GM12878 (cell line): ENCODE measurements around the gene PLD5. TPM values are rescaled to one million over a fixed set of nuclear protein-coding genes. Genes with fewer than 3 reads are reported as not detected.

Source experiments
- ATAC-seq: fragments of 200-7000 bp; cut with Tn5 transposase; 3 replicates; pipeline ENCODE4 v1.9.1; 2020; ENCODE audit warnings: mild to moderate bottlenecking, moderate library complexity
- BruUV-seq: library from RNA; stranded (reverse); fragments of 400-500 nt; replicated peaks from 2 replicates; lab custom pipeline; 2021; lab: Mats Ljungman, UMichigan
- CTCF ChIA-PET: fragments of 300-600 bp; sonication (Branson Sonifier 250); formaldehyde crosslinking; extraction: SDS; loops from one replicate; lab custom pipeline; 2021; ENCODE audit warnings: inconsistent platforms; lab: Yijun Ruan, JAX
- POLR2A ChIA-PET: fragments of 350-600 bp; formaldehyde crosslinking; extraction: SDS; loops from one replicate; lab custom pipeline; 2021; ENCODE audit warnings: inconsistent platforms; lab: Charles Lee
- RAD21 ChIA-PET: fragments of 300-600 bp; sonication (Branson Sonifier 250); formaldehyde crosslinking; loops from one replicate; lab custom pipeline; 2023; ENCODE audit warnings: antibody characterized with exemption; ENCODE audit not compliant: unreplicated experiment; lab: Charles Lee
- SMC1A ChIA-PET: fragments of 300-600 bp; sonication (Branson Sonifier 250); formaldehyde crosslinking; loops from one replicate; lab custom pipeline; 2023; ENCODE audit not compliant: unreplicated experiment, uncharacterized antibody; lab: Charles Lee
- DNase-seq: peaks from one replicate; pipeline ENCODE4 v3.0.0-alpha.2; 2011; ENCODE audit warnings: low read depth, low spot score
- FAIRE-seq: peaks from 3 replicates; lab custom pipeline; 2011; peaks lifted over from hg19 to GRCh38; lab: Jason Lieb, UNC
- H2AFZ ChIP-seq: 2 replicates; pipeline ENCODE4 v1.6.0; 2011; ENCODE audit warnings: low read depth, low read length, control low read depth; ENCODE audit not compliant: control insufficient read depth
- H3K27ac ChIP-seq: 2 replicates; pipeline ENCODE4 v1.5.1; 2011; ENCODE audit warnings: control low read depth; ENCODE audit not compliant: control insufficient read depth, insufficient read depth
- H3K27me3 ChIP-seq, 2 experiments: replicated peaks in 1 of 2; 2 replicates each; pipeline versions ENCODE4 v1.6.0 to v1.6.1; 2011; ENCODE audit warnings: low read length in 1 of 2; ENCODE audit not compliant: control insufficient read depth in 2 of 2, insufficient read depth in 2 of 2
- H3K36me3 ChIP-seq, 2 experiments: 2 replicates each; pipeline ENCODE4 v1.5.1; 2011; ENCODE audit warnings: low read length in 1 of 2; ENCODE audit not compliant: control insufficient read depth in 2 of 2, insufficient read depth in 2 of 2
- H3K4me1 ChIP-seq: 2 replicates; pipeline ENCODE4 v1.6.1; 2011; ENCODE audit warnings: mild to moderate bottlenecking, low read length, moderate library complexity, mixed read lengths; ENCODE audit not compliant: control insufficient read depth, insufficient read depth
- H3K4me2 ChIP-seq: 2 replicates; pipeline ENCODE4 v1.6.0; 2011; ENCODE audit warnings: control low read depth; ENCODE audit not compliant: control insufficient read depth, insufficient read depth
- H3K4me3 ChIP-seq: fragments of 200-600 bp; sonication (generic); 2 replicates; pipeline ENCODE4 v1.5.1; 2016
- H3K79me2 ChIP-seq: 2 replicates; pipeline ENCODE4 v1.6.0; 2011; ENCODE audit warnings: low read length; ENCODE audit not compliant: control insufficient read depth, insufficient read depth
- H3K9ac ChIP-seq: 2 replicates; pipeline ENCODE4 v1.8.0; 2011; ENCODE audit warnings: low read length, control low read depth, mixed read lengths; ENCODE audit not compliant: control insufficient read depth, insufficient read depth
- H3K9me3 ChIP-seq: replicated peaks from 3 replicates; pipeline ENCODE4 v1.5.1; 2011; ENCODE audit warnings: mild to moderate bottlenecking, low read length; ENCODE audit not compliant: control insufficient read depth, insufficient read depth
- H4K20me1 ChIP-seq: 2 replicates; pipeline ENCODE4 v1.6.0; 2011; ENCODE audit not compliant: control insufficient read depth, insufficient read depth
- CHD4 ChIP-seq: fragments of 200-600 bp; sonication (generic); IDR thresholded peaks from 2 replicates; pipeline ENCODE4 v1.6.1; 2016; ENCODE audit warnings: mild to moderate bottlenecking
- MEF2B ChIP-seq: fragments of 450-650 bp; IDR thresholded peaks from 2 replicates; pipeline ENCODE4 v1.6.1; 2018; ENCODE audit warnings: mild to moderate bottlenecking, moderate library complexity; ENCODE audit not compliant: partially characterized antibody, poor library complexity, severe bottlenecking
- MTA2 ChIP-seq: fragments of 450-650 bp; IDR thresholded peaks from 2 replicates; pipeline ENCODE4 v1.6.1; 2016; ENCODE audit warnings: low read depth, mild to moderate bottlenecking, moderate library complexity
- SMAD1 ChIP-seq: fragments of 450-650 bp; IDR thresholded peaks from 2 replicates; pipeline ENCODE4 v1.6.1; 2018; ENCODE audit warnings: mild to moderate bottlenecking, low read depth; ENCODE audit not compliant: partially characterized antibody
- STAT1 ChIP-seq: fragments of 450-650 bp; conservative IDR thresholded peaks from 2 replicates; pipeline ENCODE4 v1.6.1; 2014; ENCODE audit warnings: antibody characterized with exemption, mild to moderate bottlenecking
- WGBS: methylation state at CpG from one replicate; pipeline ENCODE4 v1.1.6; 2016; ENCODE audit warnings: low lambda C conversion rate; ENCODE audit not compliant: insufficient replicate concordance, insufficient coverage; ENCODE audit errors: missing lambda C conversion rate; 5-methylcytosine and 5-hydroxymethylcytosine counted together
- in situ Hi-C: fragments of 300-500 bp; cut with MboI; formaldehyde crosslinking; loops from 9 replicates; pipeline ENCODE4 v1.14.3; 2018; ENCODE audit warnings: mixed read lengths
- intact Hi-C: fragments of 100-400 bp; cut with micrococcal nuclease; formaldehyde crosslinking; loops from one replicate; pipeline ENCODE4 v1.14.2; 2022; ENCODE audit not compliant: unreplicated experiment
- polyA plus RNA-seq, 11 experiments: library from polyadenylated mRNA; depleted of rRNA in 4 of 11; unstranded in 6 of 11; stranded (reverse) in 5 of 11; fragments of >200 nt; fragmentation: Nextera tagmentation in 4 of 11; fragmentation: Illumina TruSeq in 1 of 11; extraction: Ambion mirVana in 4 of 11; extraction: Trizol in 1 of 11; gene quantifications; 1 replicate in 1 of 11; 2 replicates in 10 of 11; pipeline versions ENCODE4 v1.2.1 to v1.2.3, GENCODE V29; 2011 to 2016; ENCODE audit warnings: inconsistent platforms in 2 of 11, missing spikeins in 2 of 11, low read depth in 1 of 11
- total RNA-seq, 4 experiments: library from RNA; depleted of rRNA in 3 of 4; stranded (reverse); fragments of >200 nt in 3 of 4; fragmentation: Illumina TruSeq in 1 of 4; extraction: Trizol in 1 of 4; gene quantifications; 2 replicates each; pipeline versions ENCODE4 v1.2.1 to v1.2.3, GENCODE V29; 2013 to 2021
- TF ChIP-seq, protein P1 (sequence below): fragments of 450-650 bp; IDR thresholded peaks from 2 replicates; pipeline ENCODE4 v1.6.1; 2017; ENCODE audit warnings: borderline replicate concordance
- TF ChIP-seq, protein P2 (sequence below): fragments of 450-650 bp; IDR thresholded peaks from 2 replicates; pipeline ENCODE4 v1.6.1; 2016; ENCODE audit warnings: mild to moderate bottlenecking
- TF ChIP-seq, protein P3 (sequence below): fragments of 450-650 bp; IDR thresholded peaks from 2 replicates; pipeline ENCODE4 v1.6.1; 2016; ENCODE audit warnings: mild to moderate bottlenecking, moderate library complexity, borderline replicate concordance
- TF ChIP-seq, protein P4 (sequence below): IDR thresholded peaks from 2 replicates; pipeline ENCODE4 v1.6.1; 2011; ENCODE audit warnings: low read depth, mild to moderate bottlenecking, low read length, moderate library complexity, borderline replicate concordance; ENCODE audit errors: extremely low read depth

Gene PLD5
- total and polyA plus RNA-seq, 10 of the 15 experiments (the other 5 are each of a cell fraction or from before 2014, with no cell fraction given) = not detected

DNA sequence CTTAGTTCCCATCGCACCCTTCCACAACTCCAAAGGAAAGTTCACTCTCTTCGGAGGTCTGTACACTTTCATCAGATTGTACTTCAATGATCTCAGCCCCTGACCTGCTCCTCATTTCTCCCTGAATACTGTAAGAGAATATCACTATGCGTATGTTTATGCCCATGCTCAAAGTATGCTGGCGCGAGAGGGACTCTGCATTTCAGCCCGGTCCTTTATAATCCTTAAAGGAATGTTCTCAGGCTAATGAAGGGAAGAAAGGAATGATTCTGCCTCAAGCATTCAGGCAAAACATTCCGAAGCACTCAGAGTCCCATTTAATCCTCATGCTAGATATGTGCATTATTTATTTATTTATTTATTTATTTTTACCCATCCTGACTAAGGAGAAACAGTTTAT, 76.8 kb downstream of the PLD5 start (continued):
- TF ChIP-seq, protein P1, sequence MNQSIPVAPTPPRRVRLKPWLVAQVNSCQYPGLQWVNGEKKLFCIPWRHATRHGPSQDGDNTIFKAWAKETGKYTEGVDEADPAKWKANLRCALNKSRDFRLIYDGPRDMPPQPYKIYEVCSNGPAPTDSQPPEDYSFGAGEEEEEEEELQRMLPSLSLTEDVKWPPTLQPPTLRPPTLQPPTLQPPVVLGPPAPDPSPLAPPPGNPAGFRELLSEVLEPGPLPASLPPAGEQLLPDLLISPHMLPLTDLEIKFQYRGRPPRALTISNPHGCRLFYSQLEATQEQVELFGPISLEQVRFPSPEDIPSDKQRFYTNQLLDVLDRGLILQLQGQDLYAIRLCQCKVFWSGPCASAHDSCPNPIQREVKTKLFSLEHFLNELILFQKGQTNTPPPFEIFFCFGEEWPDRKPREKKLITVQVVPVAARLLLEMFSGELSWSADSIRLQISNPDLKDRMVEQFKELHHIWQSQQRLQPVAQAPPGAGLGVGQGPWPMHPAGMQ = no peak
- no peak for TF ChIP-seq MEF2B

DNA sequence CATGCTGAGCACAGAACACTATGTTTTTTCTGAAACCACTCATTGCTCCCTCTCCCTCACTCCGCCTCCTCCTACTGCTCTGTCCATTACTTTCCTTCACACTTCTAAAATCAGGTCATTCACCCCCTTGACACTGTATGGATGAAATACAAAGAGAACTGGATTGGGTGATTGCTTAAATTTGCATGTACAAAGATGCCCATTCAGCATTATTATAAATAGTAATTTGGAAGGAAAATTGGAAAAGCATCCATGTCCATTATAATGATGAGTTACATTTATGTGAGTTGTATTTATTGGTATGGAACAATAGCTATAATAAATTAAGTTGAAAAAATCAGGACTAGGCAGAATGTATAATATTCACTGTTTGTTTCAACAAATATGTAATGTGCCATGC, 83.7 kb downstream of the PLD5 start:
- ChIA-PET POLR2A (no interaction called here), SMC1A (interaction anchor here (1.3 kb wide), 1 partner anchor 15 kb away, joined by 4 read pairs; no protein-coding TSS in a partner anchor), CTCF (no interaction called here), RAD21 (no interaction called here)
- no peak for ATAC-seq
- no TSS peak for BruUV-seq
- H3K36me3 ChIP-seq = no peaks in the 10 kb centered on the region
- DNase-seq = no peak
- H4K20me1 ChIP-seq = no peaks in the 10 kb centered on the region
- no peak overlapping the region for H2AFZ ChIP-seq
- H3K27me3 ChIP-seq = no peaks in the 10 kb centered on the region
- H3K9ac ChIP-seq = no peak overlapping the region
- 0% methylated on average over 1 of the region's 1 CpG for WGBS
- H3K4me1 ChIP-seq = no peaks in the 10 kb centered on the region
- H3K79me2 ChIP-seq = no peaks in the 10 kb centered on the region
- in situ Hi-C loops = no loop called here
- TF ChIP-seq CHD4 = no peak
- TF ChIP-seq SMAD1 = no peak
- TF ChIP-seq, protein P2, sequence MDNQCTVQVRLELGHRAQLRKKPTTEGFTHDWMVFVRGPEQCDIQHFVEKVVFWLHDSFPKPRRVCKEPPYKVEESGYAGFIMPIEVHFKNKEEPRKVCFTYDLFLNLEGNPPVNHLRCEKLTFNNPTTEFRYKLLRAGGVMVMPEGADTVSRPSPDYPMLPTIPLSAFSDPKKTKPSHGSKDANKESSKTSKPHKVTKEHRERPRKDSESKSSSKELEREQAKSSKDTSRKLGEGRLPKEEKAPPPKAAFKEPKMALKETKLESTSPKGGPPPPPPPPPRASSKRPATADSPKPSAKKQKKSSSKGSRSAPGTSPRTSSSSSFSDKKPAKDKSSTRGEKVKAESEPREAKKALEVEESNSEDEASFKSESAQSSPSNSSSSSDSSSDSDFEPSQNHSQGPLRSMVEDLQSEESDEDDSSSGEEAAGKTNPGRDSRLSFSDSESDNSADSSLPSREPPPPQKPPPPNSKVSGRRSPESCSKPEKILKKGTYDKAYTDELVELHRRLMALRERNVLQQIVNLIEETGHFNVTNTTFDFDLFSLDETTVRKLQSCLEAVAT = no peak
- no peak for TF ChIP-seq MTA2
- TF ChIP-seq STAT1 = no peak
- TF ChIP-seq, protein P3, sequence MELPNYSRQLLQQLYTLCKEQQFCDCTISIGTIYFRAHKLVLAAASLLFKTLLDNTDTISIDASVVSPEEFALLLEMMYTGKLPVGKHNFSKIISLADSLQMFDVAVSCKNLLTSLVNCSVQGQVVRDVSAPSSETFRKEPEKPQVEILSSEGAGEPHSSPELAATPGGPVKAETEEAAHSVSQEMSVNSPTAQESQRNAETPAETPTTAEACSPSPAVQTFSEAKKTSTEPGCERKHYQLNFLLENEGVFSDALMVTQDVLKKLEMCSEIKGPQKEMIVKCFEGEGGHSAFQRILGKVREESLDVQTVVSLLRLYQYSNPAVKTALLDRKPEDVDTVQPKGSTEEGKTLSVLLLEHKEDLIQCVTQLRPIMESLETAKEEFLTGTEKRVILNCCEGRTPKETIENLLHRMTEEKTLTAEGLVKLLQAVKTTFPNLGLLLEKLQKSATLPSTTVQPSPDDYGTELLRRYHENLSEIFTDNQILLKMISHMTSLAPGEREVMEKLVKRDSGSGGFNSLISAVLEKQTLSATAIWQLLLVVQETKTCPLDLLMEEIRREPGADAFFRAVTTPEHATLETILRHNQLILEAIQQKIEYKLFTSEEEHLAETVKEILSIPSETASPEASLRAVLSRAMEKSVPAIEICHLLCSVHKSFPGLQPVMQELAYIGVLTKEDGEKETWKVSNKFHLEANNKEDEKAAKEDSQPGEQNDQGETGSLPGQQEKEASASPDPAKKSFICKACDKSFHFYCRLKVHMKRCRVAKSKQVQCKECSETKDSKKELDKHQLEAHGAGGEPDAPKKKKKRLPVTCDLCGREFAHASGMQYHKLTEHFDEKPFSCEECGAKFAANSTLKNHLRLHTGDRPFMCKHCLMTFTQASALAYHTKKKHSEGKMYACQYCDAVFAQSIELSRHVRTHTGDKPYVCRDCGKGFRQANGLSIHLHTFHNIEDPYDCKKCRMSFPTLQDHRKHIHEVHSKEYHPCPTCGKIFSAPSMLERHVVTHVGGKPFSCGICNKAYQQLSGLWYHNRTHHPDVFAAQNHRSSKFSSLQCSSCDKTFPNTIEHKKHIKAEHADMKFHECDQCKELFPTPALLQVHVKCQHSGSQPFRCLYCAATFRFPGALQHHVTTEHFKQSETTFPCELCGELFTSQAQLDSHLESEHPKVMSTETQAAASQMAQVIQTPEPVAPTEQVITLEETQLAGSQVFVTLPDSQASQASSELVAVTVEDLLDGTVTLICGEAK = no peak
- TF ChIP-seq, protein P4, sequence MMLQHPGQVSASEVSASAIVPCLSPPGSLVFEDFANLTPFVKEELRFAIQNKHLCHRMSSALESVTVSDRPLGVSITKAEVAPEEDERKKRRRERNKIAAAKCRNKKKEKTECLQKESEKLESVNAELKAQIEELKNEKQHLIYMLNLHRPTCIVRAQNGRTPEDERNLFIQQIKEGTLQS = no peak
- H3K4me3 ChIP-seq = no peak overlapping the region
- H3K4me2 ChIP-seq = no peak overlapping the region
- H3K27ac ChIP-seq = no peak overlapping the region
- FAIRE-seq = no peak
- intact Hi-C loops = no loop called here
- H3K9me3 ChIP-seq = no peaks in the 10 kb centered on the region
